G401 (cell line): ENCODE data around the gene MYOM1. TPM values are rescaled to one million over a fixed set of nuclear protein-coding genes. Genes with fewer than 3 reads are reported as not detected.
"Not testable (repeated sequence)": the region's sequence is repeated elsewhere in the genome, so short reads cannot be mapped to it uniquely, and the experiment has no call there.

Experiments used
- DNase-seq: peaks from one replicate; pipeline ENCODE4 v3.0.0-alpha.2; 2015; ENCODE audit warnings: low spot score
- in situ Hi-C: cut with HindIII; loops from 2 replicates; pipeline ENCODE4 v1.10.0; 2016; ENCODE audit warnings: low sequenced_read_pairs, mixed read lengths
- total RNA-seq: library from RNA; depleted of rRNA; stranded (reverse); fragments of >200 nt; shearing (Covaris generic); gene quantifications from 2 replicates; pipeline ENCODE4 v1.2.3, GENCODE V29; 2014; rRNA removed

Gene MYOM1
- total RNA-seq, 1 experiment from 2014 or later, result 0.17 TPM

GRCh38 chr18:3027370-3027891, 192.3 kb downstream of the MYOM1 start:
- in situ Hi-C loops, result no loop called here
- DNase-seq, result no peak

GRCh38 chr18:3025544-3025943, 194.2 kb downstream of the MYOM1 start:
- no peak for DNase-seq
- in situ Hi-C loops, result no loop called here

GRCh38 chr18:3023603-3024002, 196.2 kb downstream of the MYOM1 start:
- in situ Hi-C loops, result not testable (repeated sequence)

More at GRCh38 chr18:3023603-3024002, 196.2 kb downstream of the MYOM1 start:
- DNase-seq, result not testable (repeated sequence)

Other genes with a start within 250 kb of the MYOM1 start
- gene LPIN2, start 206.8 kb downstream of the MYOM1 start, total RNA-seq, result 23.2 and 33.5 TPM in 2 replicates
- gene MYL12A, start 27.8 kb upstream of the MYOM1 start, total RNA-seq, result 1,097 and 1,243 TPM in 2 replicates
- gene MYL12B, start 42.2 kb upstream of the MYOM1 start, total RNA-seq, result 803 and 820 TPM in 2 replicates
- gene TGIF1, start 230.2 kb upstream of the MYOM1 start, total RNA-seq, result 279 and 304 TPM in 2 replicates